H9 (cell line): ENCODE results near the gene ITCH. TPM values are rescaled to one million over a fixed set of nuclear protein-coding genes. Genes with fewer than 3 reads are reported as not detected.

Experiments
- DNase-seq: peaks from one replicate; pipeline ENCODE4 v3.0.0-alpha.2; 2017
- H2AFZ ChIP-seq: one replicate; pipeline ENCODE4 v1.6.1; 2013; ENCODE audit warnings: mild to moderate bottlenecking, low read length, control low read depth, moderate library complexity
- H2AK5ac ChIP-seq: 2 replicates; pipeline ENCODE4 v1.6.1; 2013; ENCODE audit warnings: low read length, control low read depth, mixed read lengths; ENCODE audit not compliant: insufficient read length
- H2BK120ac ChIP-seq: one replicate; pipeline ENCODE4 v1.6.1; 2013; ENCODE audit warnings: low read depth, mild to moderate bottlenecking, low read length, control low read depth, inconsistent platforms; ENCODE audit not compliant: poor library complexity, severe bottlenecking
- H2BK12ac ChIP-seq: 2 replicates; pipeline ENCODE4 v1.6.1; 2013; ENCODE audit warnings: low read length, control low read depth, mixed read lengths, low read depth; ENCODE audit not compliant: insufficient read length
- H2BK15ac ChIP-seq: 2 replicates; pipeline ENCODE4 v1.6.1; 2013; ENCODE audit warnings: low read depth, low read length, control low read depth
- H2BK20ac ChIP-seq: one replicate; pipeline ENCODE4 v1.6.1; 2013; ENCODE audit warnings: low read depth, mild to moderate bottlenecking, low read length, control low read depth, inconsistent platforms; ENCODE audit not compliant: poor library complexity, severe bottlenecking
- H2BK5ac ChIP-seq: 2 replicates; pipeline ENCODE4 v1.6.1; 2013; ENCODE audit warnings: low read length, control low read depth, mixed read lengths; ENCODE audit not compliant: insufficient read length
- H3K14ac ChIP-seq: 2 replicates; pipeline ENCODE4 v1.6.1; 2013; ENCODE audit warnings: low read length, control low read depth; ENCODE audit not compliant: insufficient read depth
- H3K18ac ChIP-seq: 2 replicates; pipeline ENCODE4 v1.6.1; 2013; ENCODE audit warnings: low read depth, mild to moderate bottlenecking, mixed read lengths, low read length, control low read depth; ENCODE audit not compliant: insufficient read length
- H3K23ac ChIP-seq: 2 replicates; pipeline ENCODE4 v1.6.1; 2013; ENCODE audit warnings: low read length, control low read depth, mixed read lengths, low read depth; ENCODE audit not compliant: insufficient read length
- H3K23me2 ChIP-seq: 2 replicates; pipeline ENCODE4 v1.6.1; 2013; ENCODE audit warnings: low read depth, mild to moderate bottlenecking, mixed read lengths, low read length, control low read depth; ENCODE audit not compliant: insufficient read length, poor library complexity, severe bottlenecking
- H3K27ac ChIP-seq: 2 replicates; pipeline ENCODE4 v1.5.1; 2013; ENCODE audit warnings: low read length, control low read depth, mixed read lengths, low read depth; ENCODE audit not compliant: insufficient read length
- H3K27me3 ChIP-seq: 2 replicates; pipeline ENCODE4 v1.6.1; 2013; ENCODE audit warnings: low read length, control low read depth, inconsistent platforms; ENCODE audit not compliant: insufficient read depth
- H3K4ac ChIP-seq: 2 replicates; pipeline ENCODE4 v1.6.1; 2013; ENCODE audit warnings: low read depth, mild to moderate bottlenecking, control low read depth, inconsistent platforms, low read length, moderate library complexity
- H3K4me1 ChIP-seq: 2 replicates; pipeline ENCODE4 v1.6.1; 2013; ENCODE audit warnings: low read length, control low read depth, inconsistent platforms; ENCODE audit not compliant: insufficient read depth
- H3K4me2 ChIP-seq: 2 replicates; pipeline ENCODE4 v1.6.1; 2013; ENCODE audit warnings: low read length, control low read depth, mixed read lengths; ENCODE audit not compliant: insufficient read length, insufficient read depth
- H3K56ac ChIP-seq: 2 replicates; pipeline ENCODE4 v1.6.1; 2013; ENCODE audit warnings: low read depth, mild to moderate bottlenecking, mixed read lengths, low read length, control low read depth; ENCODE audit not compliant: insufficient read length
- H3K79me1 ChIP-seq: 2 replicates; pipeline ENCODE4 v1.6.1; 2013; ENCODE audit warnings: low read depth, mild to moderate bottlenecking, moderate library complexity, low read length, control low read depth, inconsistent platforms; ENCODE audit not compliant: insufficient read depth, poor library complexity, severe bottlenecking
- H3K79me2 ChIP-seq: 2 replicates; pipeline ENCODE4 v1.6.1; 2013; ENCODE audit warnings: low read length, control low read depth, inconsistent platforms; ENCODE audit not compliant: insufficient read depth
- H3K9ac ChIP-seq: 2 replicates; pipeline ENCODE4 v1.6.1; 2013; ENCODE audit warnings: low read length, control low read depth, mixed read lengths; ENCODE audit not compliant: insufficient read length; ENCODE audit errors: extremely low read depth
- H3K9me3 ChIP-seq: one replicate; pipeline ENCODE4 v1.6.1; 2013; ENCODE audit warnings: low read depth, low read length, inconsistent platforms; ENCODE audit not compliant: control insufficient read depth
- H3T11ph ChIP-seq: one replicate; pipeline ENCODE4 v1.6.1; 2013; ENCODE audit warnings: mild to moderate bottlenecking, low read length, control low read depth, inconsistent platforms
- H4K20me1 ChIP-seq: one replicate; pipeline ENCODE4 v1.6.1; 2013; ENCODE audit not compliant: control insufficient read depth, insufficient read length, insufficient read depth
- H4K5ac ChIP-seq: 2 replicates; pipeline ENCODE4 v1.6.1; 2013; ENCODE audit warnings: low read depth, mild to moderate bottlenecking, mixed read lengths, low read length, control low read depth; ENCODE audit not compliant: insufficient read length
- H4K8ac ChIP-seq: replicated peaks from 2 replicates; pipeline ENCODE4 v1.6.1; 2013; ENCODE audit warnings: low read length, control low read depth, mixed read lengths, low read depth; ENCODE audit not compliant: insufficient read length
- H4K91ac ChIP-seq: 2 replicates; pipeline ENCODE4 v1.6.1; 2013; ENCODE audit warnings: low read depth, mild to moderate bottlenecking, moderate library complexity, mixed read lengths, low read length, control low read depth; ENCODE audit not compliant: insufficient read length
- H3K27ac Mint-ChIP-seq, 3 experiments: 2 replicates in 2 of 3; 3 replicates in 1 of 3; pipeline ENCODE4 v1.8.0; 2020 to 2021; ENCODE audit warnings: mixed read lengths in 3 of 3, mild to moderate bottlenecking in 1 of 3, moderate library complexity in 1 of 3
- H3K27me3 Mint-ChIP-seq: 2 replicates; pipeline ENCODE4 v1.8.0; 2021; ENCODE audit warnings: low read depth, mild to moderate bottlenecking, moderate library complexity, mixed read lengths
- H3K36me3 Mint-ChIP-seq, 3 experiments: 2 replicates in 2 of 3; 3 replicates in 1 of 3; pipeline ENCODE4 v1.8.0; 2020 to 2021; ENCODE audit warnings: low read depth in 3 of 3, mixed read lengths in 3 of 3; ENCODE audit not compliant: insufficient read depth in 1 of 3
- H3K4me1 Mint-ChIP-seq, 2 experiments: 2 replicates each; pipeline ENCODE4 v1.8.0; 2020; ENCODE audit warnings: mixed read lengths in 2 of 2
- H3K4me3 Mint-ChIP-seq, 2 experiments: 2 replicates in 1 of 2; 3 replicates in 1 of 2; pipeline ENCODE4 v1.8.0; 2020 to 2021; ENCODE audit warnings: mild to moderate bottlenecking in 2 of 2, mixed read lengths in 2 of 2, moderate library complexity in 1 of 2
- H3K9me3 Mint-ChIP-seq, 2 experiments: 2 replicates in 1 of 2; 3 replicates in 1 of 2; pipeline ENCODE4 v1.8.0; 2020; ENCODE audit warnings: mild to moderate bottlenecking in 2 of 2, mixed read lengths in 2 of 2, moderate library complexity in 1 of 2
- WGBS: extraction: QIAGEN DNeasy Blood & Tissue Kit; methylation state at CpG from one replicate; pipeline ENCODE4 v1.1.7; 2013; ENCODE audit warnings: missing lambda C conversion rate, low lambda C conversion rate, mixed read lengths; ENCODE audit not compliant: insufficient read length; ENCODE audit errors: extremely low coverage; 5-methylcytosine and 5-hydroxymethylcytosine counted together
- total RNA-seq: library from RNA; stranded (reverse); gene quantifications from 2 replicates; pipeline ENCODE4 v1.2.1, GENCODE V29; 2021
- TF ChIP-seq, protein P1 (sequence below): fragments of 200-600 bp; sonication (generic); conservative IDR thresholded peaks from 3 replicates; pipeline ENCODE4 v1.8.0; 2021; ENCODE audit warnings: antibody characterized with exemption, mild to moderate bottlenecking

The ITCH gene
- total RNA-seq, 1 experiment from 2014 or later: 55.9 TPM

DNA sequence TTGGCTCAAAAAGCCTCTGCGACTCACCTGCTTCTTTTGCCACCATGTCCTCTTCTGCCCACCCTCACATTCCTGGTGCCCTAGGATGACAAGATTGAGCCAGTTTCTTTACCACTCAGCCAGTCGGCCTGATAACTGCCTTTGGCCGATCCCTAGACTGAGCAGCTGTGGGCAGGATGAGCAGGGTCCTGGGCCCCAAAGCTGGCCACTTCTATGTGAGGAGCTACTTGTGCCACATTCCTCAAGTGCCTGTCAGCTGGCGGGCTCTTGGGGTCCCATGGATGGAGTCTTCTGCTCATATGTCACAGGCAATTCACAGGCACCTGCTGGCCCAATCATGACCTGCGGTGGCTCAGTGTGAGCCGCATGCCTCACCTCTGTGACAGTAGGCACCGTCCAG, 169.7 kb downstream of the ITCH start:
- H3K23me2 ChIP-seq: no peaks in the 10 kb centered on the region
- H3K4me2 ChIP-seq: no peak overlapping the region
- no peaks in the 10 kb centered on the region for H3K79me1 ChIP-seq
- no peak overlapping the region for H4K91ac ChIP-seq
- no peak overlapping the region for H3K4me3 Mint-ChIP-seq
- no peaks in the 10 kb centered on the region for H3K27me3 ChIP-seq
- no CpG with 5 or more reads among the region's 7 CpGs for WGBS
- H2AK5ac ChIP-seq: no peak overlapping the region
- H3K4me1 ChIP-seq: no peaks in the 10 kb centered on the region
- H3K27me3 Mint-ChIP-seq: no peaks in the 10 kb centered on the region
- H3T11ph ChIP-seq: no peak overlapping the region
- no peak overlapping the region for H2BK15ac ChIP-seq
- no peak overlapping the region for H2AFZ ChIP-seq
- H3K4me1 Mint-ChIP-seq: no peaks in the 10 kb centered on the region
- H3K9me3 Mint-ChIP-seq: no peaks in the 10 kb centered on the region
- peak overlapping the region in 2 of 3 experiments; percentile 4 to 31; a peak in 1 of 7 replicates for H3K27ac Mint-ChIP-seq
- no peak overlapping the region for H3K18ac ChIP-seq
- H3K79me2 ChIP-seq: no peaks in the 10 kb centered on the region
- H2BK120ac ChIP-seq: no peak overlapping the region
- H4K5ac ChIP-seq: no peak overlapping the region
- H4K20me1 ChIP-seq: no peaks in the 10 kb centered on the region
- no peak overlapping the region for H3K9ac ChIP-seq
- DNase-seq: no peak
- H3K14ac ChIP-seq: no peak overlapping the region
- no peak overlapping the region for H3K4ac ChIP-seq
- TF ChIP-seq, protein P1, sequence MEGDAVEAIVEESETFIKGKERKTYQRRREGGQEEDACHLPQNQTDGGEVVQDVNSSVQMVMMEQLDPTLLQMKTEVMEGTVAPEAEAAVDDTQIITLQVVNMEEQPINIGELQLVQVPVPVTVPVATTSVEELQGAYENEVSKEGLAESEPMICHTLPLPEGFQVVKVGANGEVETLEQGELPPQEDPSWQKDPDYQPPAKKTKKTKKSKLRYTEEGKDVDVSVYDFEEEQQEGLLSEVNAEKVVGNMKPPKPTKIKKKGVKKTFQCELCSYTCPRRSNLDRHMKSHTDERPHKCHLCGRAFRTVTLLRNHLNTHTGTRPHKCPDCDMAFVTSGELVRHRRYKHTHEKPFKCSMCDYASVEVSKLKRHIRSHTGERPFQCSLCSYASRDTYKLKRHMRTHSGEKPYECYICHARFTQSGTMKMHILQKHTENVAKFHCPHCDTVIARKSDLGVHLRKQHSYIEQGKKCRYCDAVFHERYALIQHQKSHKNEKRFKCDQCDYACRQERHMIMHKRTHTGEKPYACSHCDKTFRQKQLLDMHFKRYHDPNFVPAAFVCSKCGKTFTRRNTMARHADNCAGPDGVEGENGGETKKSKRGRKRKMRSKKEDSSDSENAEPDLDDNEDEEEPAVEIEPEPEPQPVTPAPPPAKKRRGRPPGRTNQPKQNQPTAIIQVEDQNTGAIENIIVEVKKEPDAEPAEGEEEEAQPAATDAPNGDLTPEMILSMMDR: no peak
- no peak overlapping the region for H3K56ac ChIP-seq
- no peak overlapping the region for H2BK12ac ChIP-seq
- H3K36me3 Mint-ChIP-seq: peaks cover 31 to 82% (median 57%) of the 10 kb centered on the region in 3 experiments; a peak in 6 of 7 replicates
- H2BK20ac ChIP-seq: no peak overlapping the region
- no peak overlapping the region for H2BK5ac ChIP-seq
- no peak overlapping the region for H4K8ac ChIP-seq
- H3K9me3 ChIP-seq: no peaks in the 10 kb centered on the region
- H3K23ac ChIP-seq: no peak overlapping the region
- no peak overlapping the region for H3K27ac ChIP-seq
